CD14-positive monocyte (primary cell): ENCODE data around the gene LBHD2. TPM values are rescaled to one million over a fixed set of nuclear protein-coding genes. Genes with fewer than 3 reads are reported as not detected.

ENCODE experiments used
- DNase-seq, 3 donors: peaks; one replicate each; pipeline ENCODE4 v3.0.0-alpha.2; 2011 to 2022
- H2AFZ ChIP-seq: 2 replicates; pipeline ENCODE4 v1.6.0; 2012; ENCODE audit warnings: mild to moderate bottlenecking, low read depth, low read length, inconsistent platforms; ENCODE audit not compliant: insufficient read depth, poor library complexity, severe bottlenecking
- H3K27ac ChIP-seq, 2 donors: 1 replicate in 1 of 2; 2 replicates in 1 of 2; pipeline ENCODE4 v1.5.1; 2012 to 2013; ENCODE audit warnings: low read length in 2 of 2, control low read depth in 1 of 2, inconsistent platforms in 1 of 2, low read depth in 1 of 2, mild to moderate bottlenecking in 1 of 2
- H3K27me3 ChIP-seq, 2 donors: one replicate each; pipeline versions ENCODE4 v1.6.0 to v1.6.1; 2011 to 2013; ENCODE audit warnings: low read length in 2 of 2; ENCODE audit not compliant: control insufficient read depth in 2 of 2, insufficient read depth in 2 of 2
- H3K36me3 ChIP-seq, 2 donors: replicated peaks in 1 of 2; 1 replicate in 1 of 2; 2 replicates in 1 of 2; pipeline versions ENCODE4 v1.5.1 to v1.6.1; 2012 to 2013; ENCODE audit warnings: low read length in 2 of 2, control low read depth in 1 of 2, inconsistent platforms in 1 of 2, mild to moderate bottlenecking in 1 of 2; ENCODE audit not compliant: insufficient read depth in 2 of 2, control insufficient read depth in 1 of 2
- H3K4me1 ChIP-seq, 2 donors: 1 replicate in 1 of 2; 2 replicates in 1 of 2; pipeline versions ENCODE4 v1.5.1 to v1.6.1; 2012 to 2013; ENCODE audit warnings: low read length in 2 of 2, control low read depth in 1 of 2, inconsistent platforms in 1 of 2, mild to moderate bottlenecking in 1 of 2, moderate library complexity in 1 of 2; ENCODE audit not compliant: insufficient read depth in 2 of 2, control insufficient read depth in 1 of 2
- H3K4me2 ChIP-seq: replicated peaks from 2 replicates; pipeline ENCODE3; 2012; ENCODE audit warnings: low read length, moderate library complexity, mild to moderate bottlenecking; ENCODE audit not compliant: poor library complexity, severe bottlenecking; ENCODE audit errors: extremely low read depth
- H3K4me3 ChIP-seq, 3 experiments: fragments of 200-600 bp in 1 of 3; sonication (generic) in 1 of 3; replicated peaks in 1 of 3; 1 replicate in 2 of 3; 2 replicates in 1 of 3; pipeline ENCODE4 v1.5.1; 2011 to 2013; ENCODE audit warnings: low read length in 3 of 3, mild to moderate bottlenecking in 3 of 3, control low read depth in 2 of 3, low read depth in 2 of 3, inconsistent platforms in 1 of 3, moderate library complexity in 1 of 3
- H3K79me2 ChIP-seq: 2 replicates; pipeline ENCODE4 v1.6.0; 2012; ENCODE audit warnings: mild to moderate bottlenecking, control low read depth, inconsistent platforms, low read length, moderate library complexity; ENCODE audit not compliant: insufficient read depth
- H3K9ac ChIP-seq: 2 replicates; pipeline ENCODE4 v1.6.0; 2017; ENCODE audit warnings: low read length, mild to moderate bottlenecking; ENCODE audit not compliant: insufficient read depth, poor library complexity, severe bottlenecking
- H3K9me3 ChIP-seq, 2 donors: replicated peaks in 1 of 2; 1 replicate in 1 of 2; 2 replicates in 1 of 2; pipeline versions ENCODE4 v1.5.1 to v1.6.1; 2012 to 2013; ENCODE audit warnings: low read length in 2 of 2, control low read depth in 1 of 2; ENCODE audit not compliant: control insufficient read depth in 1 of 2, insufficient read depth in 1 of 2
- H4K20me1 ChIP-seq: 2 replicates; pipeline ENCODE4 v1.6.0; 2012; ENCODE audit warnings: mild to moderate bottlenecking, low read length, control low read depth, moderate library complexity; ENCODE audit not compliant: insufficient read depth
- H3K27ac Mint-ChIP-seq, 7 donors: one replicate each; pipeline ENCODE4 v1.8.0; 2020; ENCODE audit warnings: mild to moderate bottlenecking in 7 of 7, mixed read lengths in 7 of 7, moderate library complexity in 6 of 7, inconsistent platforms in 2 of 7
- H3K27me3 Mint-ChIP-seq, 3 donors: one replicate each; pipeline ENCODE4 v1.8.0; 2021 to 2022; ENCODE audit warnings: low read depth in 3 of 3, mild to moderate bottlenecking in 3 of 3, mixed read lengths in 3 of 3, moderate library complexity in 3 of 3, inconsistent platforms in 1 of 3
- H3K36me3 Mint-ChIP-seq, 2 donors: one replicate each; pipeline ENCODE4 v1.8.0; 2020; ENCODE audit warnings: mixed read lengths in 2 of 2, inconsistent platforms in 1 of 2, mild to moderate bottlenecking in 1 of 2
- H3K4me1 Mint-ChIP-seq: one replicate; pipeline ENCODE4 v1.8.0; 2020; ENCODE audit warnings: mild to moderate bottlenecking, mixed read lengths
- H3K4me3 Mint-ChIP-seq, 2 donors: one replicate each; pipeline ENCODE4 v1.8.0; 2020; ENCODE audit warnings: mild to moderate bottlenecking in 2 of 2, mixed read lengths in 2 of 2, moderate library complexity in 1 of 2
- H3K9me3 Mint-ChIP-seq, 7 donors: one replicate each; pipeline ENCODE4 v1.8.0; 2020 to 2022; ENCODE audit warnings: mixed read lengths in 7 of 7, mild to moderate bottlenecking in 6 of 7, moderate library complexity in 6 of 7, inconsistent platforms in 2 of 7
- WGBS: methylation state at CpG from one replicate; pipeline ENCODE4 v1.1.5; 2013; ENCODE audit warnings: missing lambda C conversion rate; ENCODE audit not compliant: insufficient coverage; 5-methylcytosine and 5-hydroxymethylcytosine counted together
- intact Hi-C, 2 donors: fragments of 100-400 bp; cut with micrococcal nuclease; formaldehyde crosslinking; loops; one replicate each; pipeline versions ENCODE4 v1.15.0 to v1.15.1; 2023
- polyA plus RNA-seq, 3 donors: library from polyadenylated mRNA; depleted of rRNA in 1 of 3; unstranded in 2 of 3; stranded (reverse) in 1 of 3; fragments of 300-500 nt in 2 of 3; fragments of >200 nt in 1 of 3; fragmentation: Illumina TruSeq in 2 of 3; gene quantifications; 1 replicate in 2 of 3; 2 replicates in 1 of 3; pipeline ENCODE4 v1.2.3, GENCODE V29; 2012 to 2021
- TF ChIP-seq, protein P1 (sequence below): fragments of 200-600 bp; IDR thresholded peaks from one replicate; pipeline ENCODE4 v1.8.0; 2022; ENCODE audit warnings: antibody characterized with exemption, mild to moderate bottlenecking

LBHD2 gene
- polyA plus RNA-seq, 3 donors, result not detected

DNA sequence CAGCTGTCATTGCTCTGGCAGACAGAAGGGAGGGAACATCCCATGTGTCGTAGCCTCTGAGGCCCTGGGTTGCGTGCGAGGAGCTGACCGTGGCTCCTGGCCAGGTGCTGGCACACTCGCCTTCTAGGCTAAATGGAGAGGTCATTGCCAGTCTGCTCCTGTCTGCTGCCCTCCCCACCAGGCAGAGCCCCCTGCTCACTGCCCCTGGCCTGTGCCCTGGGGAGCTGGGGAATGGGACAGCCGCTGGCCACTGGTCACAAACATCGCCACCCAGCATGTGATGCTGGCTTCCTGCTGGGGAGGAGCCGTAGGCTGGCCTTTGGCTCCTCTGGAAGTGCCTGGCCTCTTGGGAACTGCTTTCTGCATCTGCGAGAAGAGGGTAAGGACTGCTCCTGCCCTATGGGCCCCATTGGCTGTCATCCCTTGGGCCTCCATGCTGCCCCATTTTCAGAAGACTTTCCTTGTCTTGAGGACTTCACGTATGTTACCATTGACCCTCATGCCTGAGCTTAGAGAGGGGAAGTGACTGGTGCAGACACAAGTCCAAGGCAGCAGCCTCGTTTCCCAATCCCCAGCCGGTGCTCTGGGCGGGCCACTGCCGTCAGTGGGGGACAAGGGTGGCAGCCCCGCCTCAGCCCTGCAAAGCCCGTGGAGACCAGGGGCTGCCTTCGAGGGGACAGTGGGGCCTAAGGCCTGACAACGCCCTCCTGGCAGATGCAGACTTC lies 37.3 kb downstream of the LBHD2 start:
- Mint-ChIP-seq H3K27me3 (peaks cover 0 to 2% (median 0%) of the 10 kb centered on the region in 3 donors), H3K27ac (peak overlapping the region; percentile 96 to 99 (median 98)), H3K4me1 (peaks cover 70% of the 10 kb centered on the region), H3K36me3 (peaks cover 14 to 22% of the 10 kb centered on the region in 2 donors), H3K4me3 (peak overlapping the region; percentile 86 to 87), H3K9me3 (peaks cover 0 to 2% (median 0%) of the 10 kb centered on the region in 7 donors)
- H3K27ac ChIP-seq, result peak overlapping the region; percentile 99
- peak overlapping the region; percentile 21 to 95 (median 95) for H3K4me3 ChIP-seq
- H4K20me1 ChIP-seq, result peaks cover 30% of the 10 kb centered on the region
- intact Hi-C loops, result no loop called here
- peaks cover 77 to 94% of the 10 kb centered on the region in 2 donors for H3K4me1 ChIP-seq
- H3K4me2 ChIP-seq, result peak overlapping the region; percentile 84
- TF ChIP-seq, protein P1, sequence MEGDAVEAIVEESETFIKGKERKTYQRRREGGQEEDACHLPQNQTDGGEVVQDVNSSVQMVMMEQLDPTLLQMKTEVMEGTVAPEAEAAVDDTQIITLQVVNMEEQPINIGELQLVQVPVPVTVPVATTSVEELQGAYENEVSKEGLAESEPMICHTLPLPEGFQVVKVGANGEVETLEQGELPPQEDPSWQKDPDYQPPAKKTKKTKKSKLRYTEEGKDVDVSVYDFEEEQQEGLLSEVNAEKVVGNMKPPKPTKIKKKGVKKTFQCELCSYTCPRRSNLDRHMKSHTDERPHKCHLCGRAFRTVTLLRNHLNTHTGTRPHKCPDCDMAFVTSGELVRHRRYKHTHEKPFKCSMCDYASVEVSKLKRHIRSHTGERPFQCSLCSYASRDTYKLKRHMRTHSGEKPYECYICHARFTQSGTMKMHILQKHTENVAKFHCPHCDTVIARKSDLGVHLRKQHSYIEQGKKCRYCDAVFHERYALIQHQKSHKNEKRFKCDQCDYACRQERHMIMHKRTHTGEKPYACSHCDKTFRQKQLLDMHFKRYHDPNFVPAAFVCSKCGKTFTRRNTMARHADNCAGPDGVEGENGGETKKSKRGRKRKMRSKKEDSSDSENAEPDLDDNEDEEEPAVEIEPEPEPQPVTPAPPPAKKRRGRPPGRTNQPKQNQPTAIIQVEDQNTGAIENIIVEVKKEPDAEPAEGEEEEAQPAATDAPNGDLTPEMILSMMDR, result no peak
- H3K79me2 ChIP-seq, result peaks cover 50% of the 10 kb centered on the region
- 17% methylated on average over 14 of the region's 18 CpGs for WGBS
- H3K27me3 ChIP-seq, result no peaks in the 10 kb centered on the region
- peak overlapping the region; percentile 95 for H3K9ac ChIP-seq
- H2AFZ ChIP-seq, result peak overlapping the region; percentile 7
- no peaks in the 10 kb centered on the region for H3K9me3 ChIP-seq
- DNase-seq, result peak; percentile 85 to 92 (median 90)
- H3K36me3 ChIP-seq, result peaks cover 13 to 17% of the 10 kb centered on the region in 2 donors

DNA sequence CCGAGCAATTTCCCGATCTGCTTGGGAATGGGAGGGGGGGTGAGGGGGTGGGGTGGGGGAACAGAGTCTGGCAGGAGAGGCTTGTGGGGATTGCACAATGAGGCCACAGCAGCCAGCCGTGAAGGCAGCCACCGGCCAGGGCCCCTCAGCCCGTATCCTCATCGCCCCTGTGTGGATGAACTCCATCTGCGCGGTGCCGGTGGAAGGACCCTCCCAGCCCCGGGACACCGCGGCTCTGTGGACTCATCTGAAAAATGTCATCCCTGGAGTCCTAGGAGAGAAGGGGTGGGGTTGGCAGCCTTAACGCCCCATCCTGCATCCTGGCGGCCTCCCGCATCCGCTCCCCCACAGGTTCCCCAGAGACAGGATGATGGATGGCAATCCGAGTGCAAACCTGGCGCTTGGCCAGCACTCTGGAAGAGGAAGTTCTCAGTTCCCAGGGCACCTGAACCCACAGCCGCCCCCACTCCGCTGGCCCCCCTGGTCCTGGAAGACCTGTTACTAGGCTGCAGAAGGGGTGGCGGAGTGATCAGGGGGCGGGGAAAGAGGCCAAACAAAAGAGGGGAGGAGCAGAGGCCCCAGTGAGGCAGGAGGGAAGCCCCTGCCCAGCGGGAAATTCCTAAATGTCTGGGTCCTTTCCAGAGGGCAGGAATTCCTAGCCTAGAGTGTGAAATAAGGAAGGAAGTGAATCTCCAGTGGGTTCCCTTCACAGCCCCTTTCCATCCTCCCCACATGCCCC lies 38.0 kb downstream of the LBHD2 start:
- Histone ChIP-seq H3K4me1 (peaks cover 75 to 92% of the 10 kb centered on the region in 2 donors), H3K36me3 (peaks cover 18 to 22% of the 10 kb centered on the region in 2 donors), H3K9ac (peak overlapping the region; percentile 95), H4K20me1 (peaks cover 36% of the 10 kb centered on the region), H3K27ac (peak overlapping the region; percentile 99), H3K27me3 (no peaks in the 10 kb centered on the region), H3K4me2 (peak overlapping the region; percentile 84), H2AFZ (no peak overlapping the region), H3K4me3 (peak overlapping the region; percentile 70 to 95 (median 95)), H3K9me3 (no peaks in the 10 kb centered on the region), H3K79me2 (peaks cover 55% of the 10 kb centered on the region)
- Mint-ChIP-seq H3K4me3 (peak overlapping the region; percentile 87 to 94), H3K4me1 (peaks cover 64% of the 10 kb centered on the region), H3K27ac (peak overlapping the region; percentile 96 to 99 (median 98)), H3K36me3 (peaks cover 15 to 26% of the 10 kb centered on the region in 2 donors), H3K9me3 (peaks cover 0 to 2% (median 0%) of the 10 kb centered on the region in 7 donors), H3K27me3 (peaks cover 0 to 2% (median 0%) of the 10 kb centered on the region in 3 donors)
- peak; percentile 68 to 94 (median 79) for DNase-seq
- TF ChIP-seq, protein P1, result no peak
- 1% methylated on average over 14 of the region's 23 CpGs for WGBS
- intact Hi-C loops, result loop anchor here in 1 of 2 donors (2.0 kb wide), 1 partner anchor 17 kb away; no protein-coding TSS in a partner anchor
